Measurements from ENCODE around the gene TMEM141. TPM values are rescaled to one million over a fixed set of nuclear protein-coding genes. Genes with fewer than 3 reads are reported as not detected.
"Not testable (repeated sequence)": the region's sequence is repeated elsewhere in the genome, so short reads cannot be mapped to it uniquely, and the experiment has no call there.

TMEM141 gene
- total RNA-seq, 1 experiment from 2014 or later, result 20.5 TPM

DNA sequence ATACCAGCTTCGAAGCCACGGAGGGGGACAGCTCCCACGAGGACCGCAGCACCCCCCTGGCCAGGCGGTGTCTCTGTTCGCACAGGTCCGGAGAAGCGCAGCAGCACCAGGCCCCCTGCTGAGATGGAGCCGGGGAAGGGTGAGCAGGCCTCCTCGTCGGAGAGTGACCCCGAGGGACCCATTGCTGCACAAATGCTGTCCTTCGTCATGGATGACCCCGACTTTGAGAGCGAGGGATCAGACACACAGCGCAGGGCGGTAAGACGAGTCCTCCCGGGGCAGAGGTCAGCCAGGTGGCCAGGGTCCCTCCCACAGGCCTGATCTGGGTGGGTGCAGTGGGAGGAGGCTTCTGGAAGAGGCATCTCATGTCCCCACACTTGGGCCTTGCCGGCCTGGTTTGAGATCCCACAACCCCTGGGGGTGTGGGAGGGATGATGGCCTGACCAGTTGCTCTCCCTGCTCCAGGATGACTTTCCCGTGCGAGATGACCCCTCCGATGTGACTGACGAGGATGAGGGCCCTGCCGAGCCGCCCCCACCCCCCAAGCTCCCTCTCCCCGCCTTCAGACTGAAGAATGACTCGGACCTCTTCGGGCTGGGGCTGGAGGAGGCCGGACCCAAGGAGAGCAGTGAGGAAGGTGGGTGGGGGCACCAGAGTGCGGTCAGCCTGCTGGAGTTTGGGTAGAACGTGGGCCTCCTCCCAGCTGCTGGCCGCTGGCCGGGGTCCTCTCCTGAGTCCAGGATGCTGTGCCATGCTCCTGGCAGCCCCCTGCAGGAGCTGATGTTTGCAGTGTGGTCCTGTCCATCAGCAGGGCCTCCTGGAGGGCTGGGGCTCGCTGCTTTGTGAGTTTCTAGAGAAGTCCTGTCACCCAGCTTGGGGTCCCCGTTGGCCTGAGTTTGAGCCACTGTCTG lies 48.3 kb downstream of the TMEM141 start:
- H3K79me2 ChIP-seq (ENCODE audit: low read length), result no peaks in the 10 kb centered on the region
- no peak for DNase-seq
- no peaks in the 10 kb centered on the region for H3K9me2 ChIP-seq (replicated peaks; ENCODE audit: insufficient read depth, low read length)
- no peaks in the 10 kb centered on the region for H3K36me3 ChIP-seq (ENCODE audit: insufficient read depth, low read length)
- no peaks in the 10 kb centered on the region for H3K27me3 ChIP-seq (ENCODE audit: low read length)
- H3K9ac ChIP-seq (ENCODE audit: low read length), result no peak overlapping the region
- H3K4me2 ChIP-seq (ENCODE audit: low read depth, low read length, poor library complexity, severe bottlenecking), result no peak overlapping the region
- H3K4me3 ChIP-seq (ENCODE audit: low read length), result no peak overlapping the region
- peaks cover 29% of the 10 kb centered on the region for H3K4me1 ChIP-seq (ENCODE audit: low read length)
- H2AFZ ChIP-seq (ENCODE audit: low read length), result no peak overlapping the region
- H4K20me1 ChIP-seq (ENCODE audit: insufficient read depth, low read depth, low read length), result no peaks in the 10 kb centered on the region
- no peaks in the 10 kb centered on the region for H3K9me3 ChIP-seq (ENCODE audit: low read length)
- H3K27ac ChIP-seq (ENCODE audit: low read length), result no peak overlapping the region

DNA sequence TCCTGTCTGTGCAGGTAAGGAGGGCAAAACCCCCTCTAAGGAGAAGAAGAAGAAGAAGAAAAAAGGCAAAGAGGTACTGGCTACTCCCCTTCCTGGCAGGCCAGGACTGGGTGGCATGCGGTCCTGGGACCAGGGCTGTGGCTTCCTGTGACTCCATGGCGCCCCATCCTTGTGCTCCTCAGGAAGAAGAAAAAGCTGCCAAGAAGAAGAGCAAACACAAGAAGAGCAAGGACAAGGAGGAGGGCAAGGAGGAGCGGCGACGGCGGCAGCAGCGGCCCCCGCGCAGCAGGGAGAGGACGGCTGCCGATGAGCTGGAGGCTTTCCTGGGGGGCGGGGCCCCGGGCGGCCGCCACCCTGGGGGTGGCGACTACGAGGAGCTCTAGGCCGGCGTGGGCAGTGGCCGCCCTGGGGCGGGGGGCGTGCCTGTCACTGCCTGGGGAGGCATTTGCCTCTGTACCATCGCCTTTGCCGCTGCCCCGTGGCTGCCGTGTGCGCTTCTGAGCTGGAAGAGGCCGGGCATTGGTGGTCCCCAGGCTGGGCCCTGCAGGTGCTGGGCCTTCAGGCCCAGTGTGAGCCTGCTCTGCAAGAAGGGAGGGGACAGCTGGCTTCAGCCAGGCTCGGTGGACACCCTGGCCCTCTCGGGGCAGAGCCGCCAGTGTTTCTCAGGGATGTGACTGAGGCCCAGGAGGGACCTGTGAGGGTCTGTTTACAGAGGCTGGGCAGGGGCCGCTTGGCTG lies 49.2 kb downstream of the TMEM141 start:
- no peaks in the 10 kb centered on the region for H3K9me3 ChIP-seq (ENCODE audit: low read length)
- H3K27ac ChIP-seq (ENCODE audit: low read length), result no peak overlapping the region
- H3K79me2 ChIP-seq (ENCODE audit: low read length), result no peaks in the 10 kb centered on the region
- no peak overlapping the region for H3K9ac ChIP-seq (ENCODE audit: low read length)
- H3K27me3 ChIP-seq (ENCODE audit: low read length), result no peaks in the 10 kb centered on the region
- no peak overlapping the region for H2AFZ ChIP-seq (ENCODE audit: low read length)
- no peaks in the 10 kb centered on the region for H4K20me1 ChIP-seq (ENCODE audit: insufficient read depth, low read depth, low read length)
- H3K4me2 ChIP-seq (ENCODE audit: low read depth, low read length, poor library complexity, severe bottlenecking), result no peak overlapping the region
- H3K4me3 ChIP-seq (ENCODE audit: low read length), result no peak overlapping the region
- DNase-seq, result no peak
- H3K9me2 ChIP-seq (replicated peaks; ENCODE audit: insufficient read depth, low read length), result no peaks in the 10 kb centered on the region
- H3K36me3 ChIP-seq (ENCODE audit: insufficient read depth, low read length), result no peaks in the 10 kb centered on the region
- peaks cover 29% of the 10 kb centered on the region for H3K4me1 ChIP-seq (ENCODE audit: low read length)

DNA sequence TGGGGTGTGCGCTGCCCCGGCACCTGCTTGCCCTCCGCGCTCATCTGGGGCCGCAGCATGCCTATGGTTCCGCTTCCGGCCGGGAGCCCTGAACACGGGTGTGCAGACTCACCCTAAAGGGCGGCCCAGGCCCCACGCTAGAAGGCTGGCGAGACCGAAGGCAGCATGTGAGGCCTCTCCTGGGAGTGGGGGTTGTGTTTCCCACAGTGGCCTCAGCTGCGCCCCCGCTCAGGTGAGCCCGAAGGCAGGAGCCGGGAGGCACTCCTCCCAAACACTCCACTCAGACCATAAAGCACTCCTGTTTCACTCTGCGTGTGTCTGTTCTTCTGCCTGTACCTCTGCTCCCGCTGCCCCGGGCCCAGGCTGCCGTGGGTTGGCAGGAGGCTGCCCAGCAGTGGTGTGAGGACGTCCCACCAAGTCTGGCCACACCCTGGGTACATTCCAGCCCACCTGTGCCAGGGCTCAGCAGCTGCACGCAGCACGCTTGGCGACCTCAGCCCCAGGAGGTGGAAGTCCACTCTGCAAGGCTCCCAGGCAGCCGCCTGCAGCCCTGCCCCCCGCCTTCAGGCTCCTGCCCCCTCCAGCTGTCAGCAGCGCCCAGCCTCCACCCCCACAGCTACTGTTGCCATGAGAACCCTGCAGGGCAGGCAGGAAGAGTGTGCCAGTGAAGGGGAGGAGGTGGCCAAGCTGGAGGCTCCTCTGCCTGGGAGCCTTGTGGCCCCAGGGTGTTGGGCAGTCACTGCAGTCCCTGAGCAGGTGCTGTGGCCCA lies 49.9 kb downstream of the TMEM141 start:
- peak; percentile 67 for DNase-seq
- Histone ChIP-seq H3K4me1 (ENCODE audit: low read length) (peaks cover 29% of the 10 kb centered on the region), H2AFZ (ENCODE audit: low read length) (no peak overlapping the region), H3K79me2 (ENCODE audit: low read length) (no peaks in the 10 kb centered on the region), H3K9me2 (replicated peaks; ENCODE audit: insufficient read depth, low read length) (no peaks in the 10 kb centered on the region), H3K27ac (ENCODE audit: low read length) (peak overlapping the region; percentile 51), H4K20me1 (ENCODE audit: insufficient read depth, low read depth, low read length) (no peaks in the 10 kb centered on the region), H3K4me2 (ENCODE audit: low read depth, low read length, poor library complexity, severe bottlenecking) (no peak overlapping the region), H3K36me3 (ENCODE audit: insufficient read depth, low read length) (no peaks in the 10 kb centered on the region), H3K9ac (ENCODE audit: low read length) (peak overlapping the region; percentile 71; the same call in 1 of the 2 replicates), H3K27me3 (ENCODE audit: low read length) (no peaks in the 10 kb centered on the region), H3K4me3 (ENCODE audit: low read length) (no peak overlapping the region), H3K9me3 (ENCODE audit: low read length) (no peaks in the 10 kb centered on the region)

DNA sequence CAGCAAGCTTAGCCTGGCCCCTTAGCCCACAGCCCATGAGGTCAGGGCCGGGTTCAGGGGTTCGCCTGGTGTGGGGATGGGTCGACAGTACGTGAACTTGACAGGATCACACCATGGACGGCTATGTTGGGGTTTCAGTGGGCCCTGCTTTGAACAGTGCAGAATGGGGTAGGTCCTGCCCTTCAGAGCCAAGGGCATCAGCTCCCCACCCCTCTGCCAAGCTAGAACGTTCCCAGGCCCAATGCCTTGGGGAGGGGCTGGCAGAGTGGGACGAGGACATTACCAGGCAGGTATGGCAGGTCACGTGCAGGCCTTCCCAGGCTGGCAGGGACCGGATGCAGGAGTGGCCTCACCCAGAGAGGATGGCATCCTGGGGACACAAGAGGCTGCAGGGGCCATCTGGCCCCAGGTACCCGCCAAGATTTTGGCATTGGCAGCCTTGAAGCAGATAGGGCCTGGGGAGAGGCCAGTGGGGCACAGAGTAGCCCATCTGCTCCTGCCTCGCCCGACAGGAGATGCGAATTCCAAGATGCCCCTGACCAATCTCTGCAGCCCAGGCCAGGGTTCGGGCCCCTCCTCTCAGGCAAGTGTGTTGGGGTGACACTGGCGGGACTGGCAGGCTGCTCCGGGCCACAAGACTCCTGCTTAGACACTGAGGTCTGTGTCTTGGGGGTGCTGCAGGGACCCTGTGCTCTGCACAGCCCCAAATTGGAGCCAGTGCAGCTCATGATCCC lies 50.7 kb downstream of the TMEM141 start:
- H4K20me1 ChIP-seq (ENCODE audit: insufficient read depth, low read depth, low read length); DNase-seq; H3K36me3 ChIP-seq (ENCODE audit: insufficient read depth, low read length); H3K79me2 ChIP-seq (ENCODE audit: low read length); H3K27me3 ChIP-seq (ENCODE audit: low read length); H2AFZ ChIP-seq (ENCODE audit: low read length); H3K9me2 ChIP-seq (replicated peaks; ENCODE audit: insufficient read depth, low read length); H3K9me3 ChIP-seq (ENCODE audit: low read length): not testable (repeated sequence)
- Histone ChIP-seq H3K4me2 (ENCODE audit: low read depth, low read length, poor library complexity, severe bottlenecking) (peak overlapping the region; percentile 91), H3K4me1 (ENCODE audit: low read length) (peaks cover 29% of the 10 kb centered on the region), H3K9ac (ENCODE audit: low read length) (peak overlapping the region; percentile 71; the same call in 1 of the 2 replicates), H3K4me3 (ENCODE audit: low read length) (peak overlapping the region; percentile 66; the same call in 1 of the 2 replicates), H3K27ac (ENCODE audit: low read length) (peak overlapping the region; percentile 51)

DNA sequence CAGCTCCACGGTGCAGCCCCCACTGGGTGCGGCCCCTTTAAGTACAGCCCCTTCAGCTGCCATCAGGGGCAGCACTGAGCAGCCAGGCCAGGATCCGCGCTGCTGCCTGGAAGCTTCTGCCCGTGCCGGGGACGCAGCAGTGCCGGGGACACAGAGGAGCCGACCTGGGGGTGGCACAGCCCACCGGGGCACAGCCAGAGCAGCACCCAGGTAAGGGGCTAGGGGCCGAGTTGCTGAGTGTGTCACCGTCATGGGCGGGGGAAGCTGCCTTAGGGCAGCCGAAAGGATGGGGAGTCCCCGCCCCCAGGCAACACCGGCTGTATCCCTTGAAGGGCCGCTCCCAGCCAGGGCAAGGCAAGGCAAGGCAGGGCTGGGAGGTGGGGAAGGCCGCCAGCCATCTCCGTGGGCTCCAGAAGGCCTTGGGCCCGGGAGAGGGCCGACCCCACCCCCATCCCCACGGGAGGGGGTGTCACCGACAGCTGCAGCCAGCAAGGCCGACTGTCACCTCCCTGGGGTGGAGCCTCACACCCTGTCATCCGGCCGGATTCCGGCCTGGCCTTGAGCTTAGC lies 51.3 kb downstream of the TMEM141 start, which contains the start of gene AJM1:
TSS of gene AJM1 (plus strand) at position 99 of the 569 bp plus-strand sequence. CDS start 1,937 bp downstream, outside the sequence.
- not testable (repeated sequence) for H3K79me2 ChIP-seq (ENCODE audit: low read length); H2AFZ ChIP-seq (ENCODE audit: low read length); H4K20me1 ChIP-seq (ENCODE audit: insufficient read depth, low read depth, low read length); H3K9me2 ChIP-seq (replicated peaks; ENCODE audit: insufficient read depth, low read length); H3K27me3 ChIP-seq (ENCODE audit: low read length); H3K9me3 ChIP-seq (ENCODE audit: low read length); H3K36me3 ChIP-seq (ENCODE audit: insufficient read depth, low read length)
- H3K9ac ChIP-seq (ENCODE audit: low read length), result peak within 1 kb of the TSS; percentile 71
- H3K4me3 ChIP-seq (ENCODE audit: low read length), result peak within 1 kb of the TSS; percentile 66; the same call in 1 of the 2 replicates
- peaks cover 30% of the 10 kb centered on the region for H3K4me1 ChIP-seq (ENCODE audit: low read length)
- peak; percentile 94 for DNase-seq
- H3K4me2 ChIP-seq (ENCODE audit: low read depth, low read length, poor library complexity, severe bottlenecking), result peak within 1 kb of the TSS; percentile 91
- H3K27ac ChIP-seq (ENCODE audit: low read length), result peak within 1 kb of the TSS; percentile 51

Small RNA genes lying within 50 kb of the gene (small RNA-seq; reads per million reads assigned to genes)
- gene AL355987.2 (not detected), gene ATP6V1G1P3 (not detected), gene MIR4292 (not detected), gene MIR6722 (not detected)

Other genes starting within 250 kb of the TMEM141 start
- gene NOTCH1, start 245.3 kb upstream of the TMEM141 start, total RNA-seq (2014; rRNA removed; shearing (Covaris generic); ENCODE audit: low replicate concordance), result 4.3 and 15.0 TPM in 2 replicates
- not detected in 2 replicates for gene EGFL7, start 128.4 kb upstream of the TMEM141 start, total RNA-seq (2014; rRNA removed; shearing (Covaris generic); ENCODE audit: low replicate concordance)
- 12.3 and 38.5 TPM in 2 replicates for gene AGPAT2, start 103.9 kb upstream of the TMEM141 start, total RNA-seq (2014; rRNA removed; shearing (Covaris generic); ENCODE audit: low replicate concordance)
- gene DIPK1B, start 78.8 kb upstream of the TMEM141 start, total RNA-seq (2014; rRNA removed; shearing (Covaris generic); ENCODE audit: low replicate concordance), result not detected in 2 replicates
- gene LCN10, start 48.4 kb upstream of the TMEM141 start, total RNA-seq (2014; rRNA removed; shearing (Covaris generic); ENCODE audit: low replicate concordance), result not detected in 2 replicates
- not detected in 2 replicates for gene LCN6, start 42.8 kb upstream of the TMEM141 start, total RNA-seq (2014; rRNA removed; shearing (Covaris generic); ENCODE audit: low replicate concordance)
- not detected in 2 replicates for gene LCN8, start 33.1 kb upstream of the TMEM141 start, total RNA-seq (2014; rRNA removed; shearing (Covaris generic); ENCODE audit: low replicate concordance)
- gene LCN15, start 26.8 kb upstream of the TMEM141 start, total RNA-seq (2014; rRNA removed; shearing (Covaris generic); ENCODE audit: low replicate concordance), result not detected in 2 replicates
- gene CCDC183, start 5.0 kb downstream of the TMEM141 start, total RNA-seq (2014; rRNA removed; shearing (Covaris generic); ENCODE audit: low replicate concordance), result 1.6 TPM in 1 of 2 replicates, not detected in the other
- 43.1 and 78.1 TPM in 2 replicates for gene RABL6, start 16.6 kb downstream of the TMEM141 start, total RNA-seq (2014; rRNA removed; shearing (Covaris generic); ENCODE audit: low replicate concordance)
- gene AJM1, start 51.1 kb downstream of the TMEM141 start, total RNA-seq (2014; rRNA removed; shearing (Covaris generic); ENCODE audit: low replicate concordance), result 1.9 and 5.0 TPM in 2 replicates
- gene PHPT1, start 58.1 kb downstream of the TMEM141 start, total RNA-seq (2014; rRNA removed; shearing (Covaris generic); ENCODE audit: low replicate concordance), result 82.5 and 164 TPM in 2 replicates
- 7.9 TPM in 2 replicates for gene MAMDC4, start 61.0 kb downstream of the TMEM141 start, total RNA-seq (2014; rRNA removed; shearing (Covaris generic); ENCODE audit: low replicate concordance)
- gene EDF1, start 75.0 kb downstream of the TMEM141 start, total RNA-seq (2014; rRNA removed; shearing (Covaris generic); ENCODE audit: low replicate concordance), result 152 and 302 TPM in 2 replicates
- gene TRAF2, start 95.2 kb downstream of the TMEM141 start, total RNA-seq (2014; rRNA removed; shearing (Covaris generic); ENCODE audit: low replicate concordance), result 6.3 and 11.3 TPM in 2 replicates
- gene FBXW5, start 153.4 kb downstream of the TMEM141 start, total RNA-seq (2014; rRNA removed; shearing (Covaris generic); ENCODE audit: low replicate concordance), result 37.3 and 103 TPM in 2 replicates
- gene C8G, start 153.9 kb downstream of the TMEM141 start, total RNA-seq (2014; rRNA removed; shearing (Covaris generic); ENCODE audit: low replicate concordance), result not detected in 2 replicates
- gene LCN12, start 160.9 kb downstream of the TMEM141 start, total RNA-seq (2014; rRNA removed; shearing (Covaris generic); ENCODE audit: low replicate concordance), result not detected in 2 replicates
- not detected in 2 replicates for gene PTGDS, start 186.2 kb downstream of the TMEM141 start, total RNA-seq (2014; rRNA removed; shearing (Covaris generic); ENCODE audit: low replicate concordance)
- gene LCNL1, start 191.6 kb downstream of the TMEM141 start, total RNA-seq (2014; rRNA removed; shearing (Covaris generic); ENCODE audit: low replicate concordance), result not detected in 2 replicates
- gene PAXX, start 201.1 kb downstream of the TMEM141 start, total RNA-seq (2014; rRNA removed; shearing (Covaris generic); ENCODE audit: low replicate concordance), result 20.1 and 62.6 TPM in 2 replicates
- not detected in 2 replicates for gene CLIC3, start 205.2 kb downstream of the TMEM141 start, total RNA-seq (2014; rRNA removed; shearing (Covaris generic); ENCODE audit: low replicate concordance)
- gene ABCA2, start 236.9 kb downstream of the TMEM141 start, total RNA-seq (2014; rRNA removed; shearing (Covaris generic); ENCODE audit: low replicate concordance), result 2.4 and 6.4 TPM in 2 replicates
- gene FUT7, start 240.7 kb downstream of the TMEM141 start, total RNA-seq (2014; rRNA removed; shearing (Covaris generic); ENCODE audit: low replicate concordance), result not detected in 2 replicates